Measurements from ENCODE around the gene BCL7C. TPM values are rescaled to one million over a fixed set of nuclear protein-coding genes. Genes with fewer than 3 reads are reported as not detected.
"Not testable (repeated sequence)": the region's sequence is repeated elsewhere in the genome, so short reads cannot be mapped to it uniquely, and the experiment has no call there.

The BCL7C gene
- total and polyA plus RNA-seq, 3 donors from 2014 or later: 40.2 to 57.4 (median 49.6) TPM

- peak overlapping the region; percentile 72 to 89 for H3K27ac ChIP-seq
- WGBS, 2 donors: 0% methylated on average over 1 to 11 of the region's 11 CpGs
- no peaks in the 10 kb centered on the region for H3K36me3 ChIP-seq (ENCODE audit: low read depth, missing control alignments)
- intact Hi-C loops (cut with DNase I; ENCODE audit: low total_unique reads): no loop called here
- TF ChIP-seq CTCF (IDR thresholded peaks at IDR 0.05): no peak
- no peak for TF ChIP-seq POLR2A (IDR thresholded peaks at IDR 0.05)
- peaks cover 31% of the 10 kb centered on the region for H3K4me1 ChIP-seq
- no peak for DNase-seq
- peak overlapping the region; percentile 71 to 74 for H3K4me3 ChIP-seq
- H3K27me3 ChIP-seq: no peaks in the 10 kb centered on the region
- H3K9me3 ChIP-seq: no peaks in the 10 kb centered on the region
Observed at GRCh38 chr16:30893417-30893743, 497 bp downstream of the BCL7C start.

GRCh38 chr16:30892670-30893416 is 1.0 kb downstream of the BCL7C start:
- DNase-seq: no peak
- no peaks in the 10 kb centered on the region for H3K9me3 ChIP-seq
- no peaks in the 10 kb centered on the region for H3K27me3 ChIP-seq
- intact Hi-C loops (cut with DNase I; ENCODE audit: low total_unique reads): no loop called here
- peak overlapping the region; percentile 71 to 74 for H3K4me3 ChIP-seq
- H3K4me1 ChIP-seq: peaks cover 31% of the 10 kb centered on the region
- WGBS, 2 donors: 62 to 66% methylated on average over 18 to 20 of the region's 20 CpGs
- peak overlapping the region; percentile 72 to 89 for H3K27ac ChIP-seq
- no peaks in the 10 kb centered on the region for H3K36me3 ChIP-seq (ENCODE audit: low read depth, missing control alignments)
- TF ChIP-seq POLR2A (IDR thresholded peaks at IDR 0.05) (no peak), CTCF (IDR thresholded peaks at IDR 0.05) (no peak)

- H3K4me3 ChIP-seq; H3K36me3 ChIP-seq (ENCODE audit: low read depth, missing control alignments); DNase-seq; intact Hi-C loops (cut with DNase I; ENCODE audit: low total_unique reads); H3K9me3 ChIP-seq; H3K27me3 ChIP-seq; H3K27ac ChIP-seq: not testable (repeated sequence)
- WGBS, 2 donors: 89 to 91% methylated on average over 15 of the region's 15 CpGs
- H3K4me1 ChIP-seq: peaks cover 26% of the 10 kb centered on the region
Observed at GRCh38 chr16:30891043-30891823, 2.6 kb downstream of the BCL7C start.

GRCh38 chr16:30889721-30890120 is 4.2 kb downstream of the BCL7C start:
- no peak for TF ChIP-seq CTCF (IDR thresholded peaks at IDR 0.05)
- TF ChIP-seq POLR2A (IDR thresholded peaks at IDR 0.05): no peak
- 51 to 78% methylated on average over 5 of the region's 5 CpGs for WGBS, 2 donors
- Histone ChIP-seq H3K27ac (no peak overlapping the region), H3K36me3 (ENCODE audit: low read depth, missing control alignments) (no peaks in the 10 kb centered on the region), H3K9me3 (no peaks in the 10 kb centered on the region), H3K4me3 (no peak overlapping the region), H3K27me3 (no peaks in the 10 kb centered on the region), H3K4me1 (peaks cover 22% of the 10 kb centered on the region)
- intact Hi-C loops (cut with DNase I; ENCODE audit: low total_unique reads): no loop called here
- DNase-seq: no peak

GRCh38 chr16:30888856-30889499 is 4.9 kb downstream of the BCL7C start:
- no peaks in the 10 kb centered on the region for H3K36me3 ChIP-seq (ENCODE audit: low read depth, missing control alignments)

More at GRCh38 chr16:30888856-30889499, 4.9 kb downstream of the BCL7C start:
- H3K27me3 ChIP-seq: no peaks in the 10 kb centered on the region
- WGBS, 2 donors: 69 to 83% methylated on average over 8 of the region's 8 CpGs
- H3K27ac ChIP-seq: no peak overlapping the region
- no peaks in the 10 kb centered on the region for H3K9me3 ChIP-seq
- H3K4me3 ChIP-seq: no peak overlapping the region
- DNase-seq: no peak
- TF ChIP-seq POLR2A (IDR thresholded peaks at IDR 0.05): no peak
- no peak for TF ChIP-seq CTCF (IDR thresholded peaks at IDR 0.05)
- H3K4me1 ChIP-seq: peaks cover 19% of the 10 kb centered on the region
- intact Hi-C loops (cut with DNase I; ENCODE audit: low total_unique reads): no loop called here

All from testis (tissue), 3 donors.